GM18907 (cell line): ENCODE data around the gene OR13C2.

Experiments used
- ATAC-seq: cut with Tn5 transposase; IDR thresholded peaks from one replicate; pipeline ENCODE4 v1.9.1; 2021; ENCODE audit warnings: mild to moderate bottlenecking, moderate library complexity; ENCODE audit not compliant: unreplicated experiment

The OR13C2 gene

DNA sequence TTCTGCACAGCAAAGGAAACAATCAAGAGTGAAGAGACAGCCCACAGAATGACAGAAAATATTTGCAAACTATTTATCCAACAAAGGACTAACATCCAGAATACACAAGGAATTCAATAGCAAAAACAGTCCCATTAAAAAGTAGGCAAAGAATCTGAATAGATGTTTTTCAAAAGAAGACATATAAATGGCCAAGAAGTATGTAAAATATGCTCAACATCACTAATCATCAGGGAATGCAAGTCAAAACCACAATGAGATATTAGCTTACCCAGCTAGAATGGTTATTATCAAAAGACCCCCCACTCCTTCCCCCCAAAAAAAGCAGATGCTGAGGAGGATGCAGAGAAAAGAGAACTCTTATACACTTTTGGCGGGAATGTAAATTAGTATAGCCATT, 49.9 kb downstream of the OR13C2 start:
- no peak for ATAC-seq
